ENCODE measurements around the gene GRIK3. TPM values are rescaled to one million over a fixed set of nuclear protein-coding genes. Genes with fewer than 3 reads are reported as not detected.

The GRIK3 gene
- total RNA-seq, 1 donor from 2014 or later = not detected

- intact Hi-C loops (cut with micrococcal nuclease) = no loop called here
These were observed 18.6 kb downstream of the GRIK3 start for GRCh38 chr1:37015713-37016112.

DNA sequence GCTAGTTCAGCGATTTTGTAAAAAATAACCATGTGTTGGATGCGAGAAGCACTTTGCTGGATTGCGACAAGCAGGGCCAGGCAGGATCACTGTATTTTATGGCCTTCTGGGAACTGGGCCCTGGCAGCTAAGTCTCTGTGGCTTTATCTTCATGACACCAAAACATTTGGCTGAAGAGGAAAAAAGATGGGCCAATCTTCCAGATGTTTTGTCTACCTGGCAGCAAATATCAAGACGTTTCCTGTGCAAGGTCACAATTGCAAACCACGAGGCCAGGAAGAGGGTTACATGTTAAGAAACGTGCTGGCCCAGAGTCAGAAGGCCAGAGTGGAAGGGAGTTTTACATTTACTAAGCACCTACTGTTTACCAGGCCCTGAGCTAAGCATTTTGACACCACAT lies 22.1 kb downstream of the GRIK3 start:
- intact Hi-C loops (cut with micrococcal nuclease) = no loop called here

DNA sequence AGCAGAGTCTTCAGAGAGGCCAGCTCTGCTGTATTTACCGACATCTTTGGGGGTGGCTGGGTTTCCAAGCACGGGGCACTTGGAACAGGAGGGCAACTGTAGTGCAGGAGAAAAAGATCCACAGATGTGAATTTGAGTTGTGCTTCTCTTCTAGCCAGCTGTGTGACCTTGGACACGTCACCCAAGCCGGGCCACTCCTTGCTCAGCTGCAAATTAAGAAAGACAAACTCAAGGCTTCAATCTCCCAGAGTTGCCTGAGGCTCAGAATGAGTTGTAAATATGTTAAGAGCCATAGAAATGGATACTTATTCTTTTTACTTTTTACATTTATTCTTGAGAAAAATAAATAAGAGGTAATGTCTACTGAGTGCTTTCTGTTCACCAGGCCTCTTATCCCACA lies 24.3 kb downstream of the GRIK3 start:
- intact Hi-C loops (cut with micrococcal nuclease) = no loop called here

DNA sequence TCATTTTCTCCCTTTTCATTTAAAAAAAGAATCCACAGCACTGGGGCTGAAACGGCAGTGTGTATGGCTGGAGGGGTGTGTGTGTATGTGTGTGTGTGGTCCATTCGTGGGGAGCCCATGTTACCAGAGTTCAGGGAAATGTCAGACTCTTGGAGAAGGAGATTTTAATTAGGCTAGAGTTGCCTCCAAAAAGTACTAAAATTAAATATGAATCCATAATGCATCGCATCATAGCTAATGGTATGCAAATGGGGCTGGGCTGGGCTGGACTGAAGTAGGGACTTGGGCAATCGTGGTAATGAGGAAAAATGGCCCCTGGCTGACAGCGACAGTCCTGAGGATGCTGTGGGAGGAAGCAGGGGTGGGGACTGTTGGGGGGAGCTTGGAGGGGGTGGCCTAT lies 24.8 kb downstream of the GRIK3 start:
- intact Hi-C loops (cut with micrococcal nuclease) = no loop called here

DNA sequence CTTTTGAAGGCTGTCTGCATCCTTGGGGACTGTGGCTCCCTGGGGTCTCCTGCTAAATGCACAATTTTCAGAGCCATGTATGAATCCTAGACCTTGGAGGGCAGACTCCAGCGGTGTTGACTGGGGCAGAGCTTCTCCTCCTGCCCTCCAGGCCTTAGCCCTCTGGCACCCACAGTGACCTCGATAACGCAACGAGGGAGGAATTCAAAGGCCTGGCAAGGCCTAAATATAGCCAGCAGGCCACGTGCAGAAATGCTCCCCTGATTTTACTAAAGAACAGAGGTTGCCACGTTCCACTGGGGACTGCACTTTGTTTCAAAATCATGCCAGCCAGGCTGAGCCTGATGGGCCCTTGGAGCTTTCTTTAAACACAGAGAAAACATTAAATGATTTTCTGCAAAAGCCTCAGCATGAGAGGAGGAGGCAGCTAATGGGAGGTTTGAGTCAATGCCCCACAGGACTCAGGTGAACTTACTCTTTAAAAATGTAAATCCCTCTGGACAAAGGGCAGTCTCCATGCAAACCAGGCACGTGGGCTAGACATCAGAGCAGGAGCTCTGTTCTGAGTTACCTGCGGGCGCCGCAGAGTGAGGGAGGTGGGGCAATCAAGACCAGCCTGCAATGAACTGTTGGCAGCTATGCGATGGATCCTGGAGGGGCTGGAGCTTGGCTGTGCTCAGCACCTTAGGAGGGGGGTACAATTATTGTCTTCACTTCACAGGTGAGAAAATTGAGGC lies 28.0 kb downstream of the GRIK3 start:
- intact Hi-C loops (cut with micrococcal nuclease) = no loop called here

- intact Hi-C loops (cut with micrococcal nuclease) = no loop called here
These were observed 31.4 kb downstream of the GRIK3 start for GRCh38 chr1:37002898-37003297.

DNA sequence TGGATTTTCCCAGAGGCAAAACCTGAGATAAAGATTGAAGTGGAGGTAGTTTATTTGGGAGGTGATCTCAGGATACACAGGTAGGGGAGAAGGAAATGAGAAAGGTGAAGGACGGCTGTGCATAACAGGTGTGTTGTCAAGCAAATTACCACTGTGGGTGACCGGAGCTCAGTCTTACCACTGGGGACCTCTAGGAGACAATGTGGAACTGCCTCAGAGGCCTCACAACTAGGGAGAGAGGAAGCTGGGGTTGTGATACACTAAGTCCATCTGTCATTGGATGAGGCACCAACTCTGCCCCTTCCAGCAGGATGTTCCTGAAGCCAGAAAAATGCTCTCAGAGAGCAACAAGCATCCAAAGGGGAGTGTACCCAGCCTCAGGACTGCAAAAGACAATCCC lies 32.6 kb downstream of the GRIK3 start:
- intact Hi-C loops (cut with micrococcal nuclease) = no loop called here

GRCh38 chr1:36996106-36996505 lies 38.2 kb downstream of the GRIK3 start:
- intact Hi-C loops (cut with micrococcal nuclease) = no loop called here

DNA sequence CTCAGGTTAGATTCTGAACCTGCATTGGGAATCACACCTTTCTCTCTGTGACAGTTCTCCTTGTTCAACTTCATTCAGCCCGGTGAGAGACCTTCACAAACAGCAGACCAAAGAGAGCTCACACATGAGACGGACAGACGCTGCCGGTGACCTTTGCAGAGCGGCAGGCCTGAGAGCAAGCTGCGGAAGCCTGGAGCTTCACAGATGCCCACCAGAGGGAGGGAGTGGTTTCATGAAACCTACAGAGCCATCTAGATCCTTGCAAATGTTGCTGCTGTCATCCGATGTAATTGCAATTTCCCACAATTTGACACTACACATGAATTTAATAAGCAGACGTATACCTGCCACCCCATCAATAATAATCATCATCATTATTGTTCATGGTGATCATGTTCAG lies 39.4 kb downstream of the GRIK3 start:
- intact Hi-C loops (cut with micrococcal nuclease) = no loop called here

DNA sequence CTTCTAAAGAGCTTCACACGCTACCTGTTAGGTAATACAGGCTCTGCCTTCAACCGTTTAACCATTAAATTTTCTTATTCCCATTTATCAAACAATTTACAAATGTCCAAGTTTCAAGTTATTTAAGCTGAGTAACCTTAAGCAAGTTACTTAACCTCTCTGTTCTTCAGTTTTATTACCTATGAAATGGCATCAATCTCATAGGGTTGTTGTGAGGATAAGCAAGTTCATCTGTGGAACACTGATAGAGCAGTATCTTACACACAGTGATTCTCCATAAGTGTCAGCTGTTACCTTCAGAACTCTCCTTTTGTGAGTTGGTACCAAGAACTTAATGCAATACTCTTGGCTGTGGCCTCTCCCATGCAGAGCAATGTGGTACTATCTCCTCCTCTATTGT lies 40.0 kb downstream of the GRIK3 start:
- intact Hi-C loops (cut with micrococcal nuclease) = no loop called here

DNA sequence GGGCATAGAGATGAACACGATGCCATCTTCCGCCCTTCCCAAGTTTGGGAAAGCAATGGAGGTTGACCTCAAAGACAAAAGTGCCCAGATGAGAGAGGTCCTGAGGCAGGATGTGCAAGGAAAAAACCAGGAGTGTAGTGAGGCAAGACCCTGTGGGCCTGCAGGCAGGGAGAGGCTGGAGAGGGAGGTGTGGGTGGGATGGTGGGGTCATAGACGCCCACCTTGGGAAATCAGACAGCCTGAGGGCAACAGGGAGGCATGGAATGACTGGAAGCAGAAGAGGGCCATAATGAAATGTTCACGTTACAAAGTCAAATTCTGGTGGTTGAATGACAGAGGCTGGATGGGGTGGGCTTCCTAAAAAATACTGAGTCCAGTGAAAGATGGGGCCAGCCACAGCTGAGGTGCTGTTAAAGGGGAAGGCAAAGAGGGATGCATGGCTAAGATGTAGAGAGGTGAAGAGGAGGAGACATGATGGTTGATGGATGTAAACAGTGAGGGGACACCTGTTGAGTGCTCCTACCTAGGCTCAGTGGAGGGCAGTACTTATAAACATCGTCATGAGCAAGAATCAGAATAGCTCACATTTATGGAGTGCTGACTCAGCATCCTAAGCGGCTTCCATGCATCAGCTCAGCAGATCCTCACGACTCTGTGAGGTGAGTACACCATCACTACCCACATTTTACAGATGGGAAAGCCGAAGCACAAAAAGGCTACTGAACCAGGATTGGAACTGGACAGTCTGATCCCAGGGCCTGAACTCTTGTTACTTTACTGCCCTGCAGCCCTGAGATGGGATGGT lies 42.0 kb downstream of the GRIK3 start:
- intact Hi-C loops (cut with micrococcal nuclease) = no loop called here

DNA sequence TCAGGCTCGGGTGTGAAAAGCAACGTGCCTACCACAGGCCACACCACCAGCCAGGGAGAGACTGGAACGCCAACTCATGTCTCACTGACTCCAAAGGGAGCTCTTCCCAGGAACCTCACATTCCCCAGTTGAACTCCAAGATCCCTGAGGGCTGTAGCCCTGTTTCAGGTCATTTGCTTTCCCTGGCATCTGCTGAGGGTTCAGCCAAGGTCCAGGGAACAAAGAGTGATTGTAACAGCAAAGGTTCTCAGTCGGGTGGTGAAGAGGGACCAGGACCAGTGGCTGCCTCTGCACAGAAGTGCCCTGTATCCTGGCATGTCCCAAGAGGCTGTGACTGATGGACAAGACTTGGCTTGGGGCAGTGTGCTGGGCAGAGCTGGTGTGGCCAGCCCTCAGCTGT lies 42.8 kb downstream of the GRIK3 start:
- intact Hi-C loops (cut with micrococcal nuclease) = no loop called here

DNA sequence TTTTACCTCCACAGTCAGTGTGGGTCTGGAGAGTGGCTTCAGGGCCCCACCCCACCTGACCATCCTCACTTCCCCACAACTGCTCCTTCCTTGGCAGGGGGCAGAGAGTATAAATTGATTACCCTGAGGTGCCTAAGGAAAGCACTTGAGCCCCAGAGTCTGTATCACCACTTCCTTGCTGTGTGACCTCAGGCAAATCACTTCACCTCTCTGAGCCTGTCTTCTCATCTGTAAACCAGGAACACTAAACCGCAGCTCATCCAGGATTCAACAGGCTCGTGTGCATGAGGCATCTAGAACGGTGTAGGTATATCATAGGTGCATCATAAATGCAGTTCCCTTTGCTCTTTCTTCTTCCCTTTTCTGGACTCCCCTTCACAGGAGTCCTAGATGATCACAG lies 43.4 kb downstream of the GRIK3 start:
- intact Hi-C loops (cut with micrococcal nuclease) = no loop called here

GRCh38 chr1:36989241-36989640 lies 45.1 kb downstream of the GRIK3 start:
- intact Hi-C loops (cut with micrococcal nuclease) = no loop called here

- intact Hi-C loops (cut with micrococcal nuclease) = no loop called here
These were observed 45.5 kb downstream of the GRIK3 start for GRCh38 chr1:36988741-36989193.

DNA sequence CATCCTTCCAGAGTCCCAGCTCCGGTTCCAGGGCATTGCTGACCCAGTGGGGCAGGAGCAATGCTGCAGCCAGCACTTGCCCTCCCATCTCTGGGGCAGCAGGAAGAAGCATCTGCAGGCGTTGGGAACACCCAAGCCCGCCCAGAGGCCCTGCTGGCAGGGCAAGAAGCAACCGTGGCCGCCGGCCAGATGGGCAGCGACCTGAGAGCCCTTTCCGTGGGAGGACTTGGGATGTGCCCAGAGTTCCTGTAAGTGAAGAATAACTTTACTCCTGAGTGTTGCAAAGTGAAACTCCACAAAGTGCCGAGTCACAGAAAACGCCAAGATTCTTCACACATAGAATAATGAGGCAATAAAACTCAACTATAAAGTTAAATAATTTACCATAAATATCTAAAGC lies 46.0 kb downstream of the GRIK3 start:
- intact Hi-C loops (cut with micrococcal nuclease) = no loop called here

DNA sequence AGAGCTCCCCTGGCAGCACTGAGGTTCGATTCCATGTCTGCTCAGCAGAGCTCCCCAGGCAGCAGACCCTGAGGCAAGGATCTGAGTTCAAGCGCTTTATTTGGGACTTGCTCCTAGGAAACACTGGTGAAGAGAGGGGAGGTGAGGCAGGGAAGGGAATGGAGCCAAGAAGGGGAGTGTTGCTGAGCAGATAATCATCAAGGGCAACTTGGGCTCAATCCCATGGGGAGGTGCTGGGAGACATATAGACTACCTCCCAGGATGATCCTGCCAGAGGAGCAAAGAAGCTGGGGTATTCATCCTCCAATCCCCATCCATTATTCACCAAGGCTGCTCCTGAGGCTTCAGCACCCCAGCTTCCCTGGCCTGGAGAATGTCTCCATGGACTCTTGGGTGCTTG lies 47.0 kb downstream of the GRIK3 start:
- intact Hi-C loops (cut with micrococcal nuclease) = no loop called here

GRCh38 chr1:36986241-36986985 lies 47.9 kb downstream of the GRIK3 start:
- intact Hi-C loops (cut with micrococcal nuclease) = no loop called here

DNA sequence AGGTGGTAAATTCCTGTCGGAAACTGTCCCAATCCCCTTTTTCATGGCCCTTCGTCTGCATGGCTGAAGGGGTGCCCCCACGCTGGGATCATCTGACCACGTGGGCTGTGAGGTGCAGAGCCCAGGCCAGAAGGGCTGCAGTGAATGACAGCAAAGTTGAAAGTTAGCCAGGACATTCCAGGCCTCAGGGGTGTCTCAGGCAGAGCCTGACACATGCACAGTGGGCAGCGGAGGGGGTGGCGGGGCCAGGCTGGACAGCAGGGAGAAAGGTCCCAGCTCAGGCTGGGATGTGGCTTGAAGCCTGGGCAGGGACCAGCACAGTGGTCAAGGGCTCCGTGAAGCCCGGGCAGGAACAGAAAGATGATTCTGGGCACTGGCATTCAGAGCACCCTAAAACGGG lies 49.6 kb downstream of the GRIK3 start:
- intact Hi-C loops (cut with micrococcal nuclease) = no loop called here

DNA sequence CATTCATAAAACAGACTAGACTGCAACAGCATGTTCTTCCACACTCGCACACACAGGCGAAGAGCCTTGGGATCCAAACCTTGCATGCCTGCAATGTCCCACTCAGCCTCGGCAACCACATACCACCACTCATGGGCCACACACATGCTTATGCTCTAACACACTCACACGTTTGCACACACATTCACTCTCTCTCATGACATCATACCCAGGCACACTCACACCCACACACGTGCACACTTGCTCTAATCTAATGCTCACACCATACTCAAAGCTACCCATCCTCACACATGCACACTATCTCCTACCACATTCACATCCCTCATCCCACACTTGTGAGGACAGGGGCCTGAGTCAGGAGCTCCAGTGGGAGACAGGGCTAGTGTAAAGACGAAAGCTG lies 50.3 kb downstream of the GRIK3 start:
- intact Hi-C loops (cut with micrococcal nuclease) = no loop called here

DNA sequence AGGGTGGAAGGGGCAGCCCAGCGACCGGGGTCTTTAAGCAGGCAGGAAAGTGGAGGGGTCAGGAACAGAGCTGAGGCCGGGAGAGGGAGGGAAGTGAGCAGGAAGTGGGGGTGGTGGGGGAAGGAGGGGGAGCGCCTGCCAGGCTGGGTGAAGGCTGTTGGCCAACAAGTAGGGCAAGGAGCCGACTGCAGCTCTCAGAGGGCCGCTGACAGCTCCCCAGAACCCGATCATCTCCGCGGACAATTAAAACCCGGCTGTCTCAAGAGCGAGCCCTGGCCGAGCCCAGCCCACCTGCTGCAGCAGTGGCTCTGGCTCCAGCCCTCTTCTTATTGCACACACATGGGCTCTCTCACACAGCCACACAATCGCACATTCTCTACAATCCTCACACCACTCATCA lies 51.6 kb downstream of the GRIK3 start:
- intact Hi-C loops (cut with micrococcal nuclease) = no loop called here

Measured in T-helper 2 cell treated with Interferon-gamma antibody and Interleukin-4, amounts not matched to agents 100 ng/mL and 5 ng/mL, for 36 hours (primary cell).